DND-41 (cell line): ENCODE measurements around the gene NUPR1.

Source experiments
- ATAC-seq: fragments of 200-7000 bp; cut with Tn5 transposase; 3 replicates; pipeline ENCODE4 v1.9.1; 2021; ENCODE audit warnings: low read depth; ENCODE audit not compliant: insufficient read depth
- DNase-seq: peaks from one replicate; pipeline ENCODE4 v3.0.0-alpha.2; 2020
- H2AFZ ChIP-seq: 2 replicates; pipeline ENCODE4 v1.6.0; 2012; ENCODE audit warnings: low read depth, low read length
- H3K27ac ChIP-seq: 2 replicates; pipeline ENCODE4 v1.5.1; 2012; ENCODE audit warnings: low read length, inconsistent platforms
- H3K27me3 ChIP-seq: fragments of 200-600 bp; sonication (generic); 2 replicates; pipeline ENCODE4 v1.6.0; 2012; ENCODE audit warnings: low read length, mild to moderate bottlenecking, inconsistent platforms; ENCODE audit not compliant: insufficient read depth, poor library complexity
- H3K36me3 ChIP-seq: 2 replicates; pipeline ENCODE4 v1.5.1; 2012; ENCODE audit warnings: low read length, inconsistent platforms; ENCODE audit not compliant: insufficient read depth
- H3K4me1 ChIP-seq: 2 replicates; pipeline ENCODE4 v1.5.1; 2012; ENCODE audit warnings: mild to moderate bottlenecking, low read length; ENCODE audit not compliant: insufficient read depth
- H3K4me2 ChIP-seq: 2 replicates; pipeline ENCODE4 v1.6.0; 2012; ENCODE audit warnings: mild to moderate bottlenecking, moderate library complexity, low read length, inconsistent platforms; ENCODE audit not compliant: insufficient read depth
- H3K4me3 ChIP-seq, 2 experiments: fragments of 200-600 bp in 1 of 2; shearing (Covaris generic) in 1 of 2; 2 replicates each; pipeline ENCODE4 v1.5.1; 2012 to 2016; ENCODE audit warnings: inconsistent platforms in 2 of 2, low read length in 2 of 2, mild to moderate bottlenecking in 2 of 2, low read depth in 1 of 2, moderate library complexity in 1 of 2
- H3K79me2 ChIP-seq: 2 replicates; pipeline ENCODE4 v1.6.0; 2012; ENCODE audit warnings: low read length, inconsistent platforms; ENCODE audit not compliant: insufficient read depth
- H3K9ac ChIP-seq: 2 replicates; pipeline ENCODE4 v1.6.0; 2012; ENCODE audit warnings: low read depth, mild to moderate bottlenecking, inconsistent platforms, low read length, moderate library complexity
- H3K9me3 ChIP-seq: 2 replicates; pipeline ENCODE4 v1.5.1; 2012; ENCODE audit warnings: low read length, moderate library complexity, mild to moderate bottlenecking, inconsistent platforms; ENCODE audit not compliant: insufficient read depth, severe bottlenecking
- H4K20me1 ChIP-seq: 2 replicates; pipeline ENCODE4 v1.6.0; 2012; ENCODE audit warnings: low read length; ENCODE audit not compliant: insufficient read depth
- EZH2 ChIP-seq: IDR thresholded peaks from 3 replicates; pipeline ENCODE4 v1.6.1; 2012; ENCODE audit warnings: borderline replicate concordance, low read depth, mild to moderate bottlenecking, moderate library complexity, low read length, inconsistent platforms; ENCODE audit not compliant: severe bottlenecking
- TF ChIP-seq, protein P1 (sequence below): IDR thresholded peaks from 2 replicates; pipeline ENCODE4 v1.5.1; 2012; ENCODE audit warnings: borderline replicate concordance, low read length, moderate library complexity, mild to moderate bottlenecking; ENCODE audit not compliant: poor library complexity, severe bottlenecking; ENCODE audit errors: extremely low read depth

Gene NUPR1

DNA sequence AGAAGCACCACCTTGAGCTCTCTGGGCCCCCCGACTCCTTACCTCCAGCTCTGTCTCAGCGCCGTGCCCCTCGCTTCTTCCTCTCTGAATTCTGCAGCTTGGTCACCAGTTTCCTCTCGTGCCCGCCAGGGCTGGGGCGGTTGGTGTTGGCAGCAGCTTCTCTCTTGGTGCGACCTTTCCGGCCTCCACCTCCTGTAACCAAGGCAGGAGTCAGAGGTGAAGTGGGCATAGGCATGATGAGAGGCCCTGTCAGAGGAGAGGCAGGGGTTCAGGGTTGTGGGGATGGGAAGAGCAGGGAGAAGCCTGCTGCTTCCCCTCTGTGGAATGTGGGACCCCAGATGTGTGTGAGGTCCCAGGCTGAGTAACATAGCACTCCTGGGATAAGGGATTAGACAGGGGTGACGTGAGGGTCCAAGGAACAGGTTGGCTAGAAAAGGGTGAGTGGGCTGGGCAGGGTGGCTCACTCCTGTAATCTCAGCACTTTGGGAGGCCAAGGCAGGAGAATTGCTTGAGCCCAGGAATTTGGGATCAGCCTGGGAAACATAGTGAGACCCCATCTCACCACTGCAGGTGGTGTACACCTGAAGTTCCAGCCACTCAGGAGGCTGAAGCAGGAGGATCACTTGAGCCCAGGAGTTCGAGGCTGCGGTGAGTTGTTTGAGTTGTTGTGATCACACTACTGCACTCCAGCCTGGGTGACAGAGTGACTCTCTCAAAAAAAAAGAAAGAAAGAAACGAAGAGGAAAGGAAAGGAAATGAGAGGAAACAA is 626 bp downstream of the NUPR1 start:
- Histone ChIP-seq H3K79me2 (no peaks in the 10 kb centered on the region), H3K9me3 (no peaks in the 10 kb centered on the region), H3K4me2 (no peak overlapping the region), H3K36me3 (no peaks in the 10 kb centered on the region), H3K27me3 (no peaks in the 10 kb centered on the region), H3K27ac (no peak overlapping the region), H3K4me1 (no peaks in the 10 kb centered on the region), H2AFZ (no peak overlapping the region), H3K4me3 (no peak overlapping the region), H4K20me1 (no peaks in the 10 kb centered on the region), H3K9ac (no peak overlapping the region)
- DNase-seq (no peak), ATAC-seq (no peak)
- TF ChIP-seq, protein P1, sequence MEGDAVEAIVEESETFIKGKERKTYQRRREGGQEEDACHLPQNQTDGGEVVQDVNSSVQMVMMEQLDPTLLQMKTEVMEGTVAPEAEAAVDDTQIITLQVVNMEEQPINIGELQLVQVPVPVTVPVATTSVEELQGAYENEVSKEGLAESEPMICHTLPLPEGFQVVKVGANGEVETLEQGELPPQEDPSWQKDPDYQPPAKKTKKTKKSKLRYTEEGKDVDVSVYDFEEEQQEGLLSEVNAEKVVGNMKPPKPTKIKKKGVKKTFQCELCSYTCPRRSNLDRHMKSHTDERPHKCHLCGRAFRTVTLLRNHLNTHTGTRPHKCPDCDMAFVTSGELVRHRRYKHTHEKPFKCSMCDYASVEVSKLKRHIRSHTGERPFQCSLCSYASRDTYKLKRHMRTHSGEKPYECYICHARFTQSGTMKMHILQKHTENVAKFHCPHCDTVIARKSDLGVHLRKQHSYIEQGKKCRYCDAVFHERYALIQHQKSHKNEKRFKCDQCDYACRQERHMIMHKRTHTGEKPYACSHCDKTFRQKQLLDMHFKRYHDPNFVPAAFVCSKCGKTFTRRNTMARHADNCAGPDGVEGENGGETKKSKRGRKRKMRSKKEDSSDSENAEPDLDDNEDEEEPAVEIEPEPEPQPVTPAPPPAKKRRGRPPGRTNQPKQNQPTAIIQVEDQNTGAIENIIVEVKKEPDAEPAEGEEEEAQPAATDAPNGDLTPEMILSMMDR = no peak
- no peak for TF ChIP-seq EZH2

DNA sequence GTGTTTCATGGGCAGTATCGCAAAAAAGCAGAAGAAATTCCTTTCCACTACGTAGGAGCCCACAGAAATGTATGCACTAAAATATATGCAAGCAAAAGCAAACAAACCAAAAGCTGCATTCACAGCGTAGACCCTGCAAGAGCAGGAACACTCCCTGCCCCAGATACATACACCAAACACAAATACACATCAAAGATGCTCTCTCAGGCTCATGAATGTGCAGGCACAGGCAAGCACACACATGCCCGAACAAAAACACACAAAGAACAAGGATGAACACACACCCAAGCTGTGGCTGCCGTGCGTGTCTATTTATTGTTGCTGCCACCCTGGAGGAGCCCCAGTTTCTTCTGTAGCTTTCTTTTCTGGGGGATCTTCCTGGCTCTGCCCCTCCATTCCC is 1.7 kb downstream of the NUPR1 start:
- no peaks in the 10 kb centered on the region for H3K4me1 ChIP-seq

DNA sequence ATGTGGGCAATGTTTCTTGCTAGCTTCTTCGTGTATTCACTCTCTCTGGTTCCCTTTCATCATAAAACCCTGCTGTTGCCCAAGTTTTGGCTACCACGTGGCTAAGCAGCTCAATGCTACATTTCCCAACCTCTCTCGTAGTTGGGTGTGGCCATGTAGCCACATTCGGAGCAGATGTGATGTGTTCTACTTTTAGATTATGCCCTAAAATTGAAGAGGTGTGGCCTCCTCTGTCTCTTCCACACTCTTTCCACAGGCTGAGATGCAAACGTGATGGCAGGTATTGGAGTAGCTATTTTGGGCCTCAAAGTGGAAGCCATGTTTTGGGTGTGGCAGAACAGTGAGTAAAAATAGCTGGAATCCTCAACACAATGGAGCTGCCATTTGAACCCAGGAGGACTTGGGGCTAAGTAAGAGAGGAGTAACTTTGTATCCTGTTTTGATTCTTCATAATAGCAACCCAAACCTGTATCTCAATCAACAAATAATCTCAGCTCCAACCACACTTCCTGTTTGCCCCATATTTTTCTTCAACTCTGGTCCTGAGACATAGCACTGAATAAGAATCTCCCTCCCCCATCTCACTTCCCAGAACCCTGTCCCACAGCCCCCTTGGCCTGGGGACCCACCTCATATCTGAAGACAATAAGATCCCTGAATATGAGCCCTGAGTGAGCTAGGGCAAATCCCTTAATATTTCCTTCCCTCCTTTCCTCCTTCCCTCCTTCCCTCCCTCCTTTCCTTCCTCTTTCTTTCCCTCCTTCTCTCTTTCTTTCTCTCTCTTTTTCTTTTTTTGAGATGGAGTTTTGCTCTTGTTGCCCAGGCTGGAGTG is 4.0 kb downstream of the NUPR1 start:
- Histone ChIP-seq H3K27ac (no peak overlapping the region), H3K79me2 (no peaks in the 10 kb centered on the region), H3K4me2 (no peak overlapping the region), H3K4me1 (no peaks in the 10 kb centered on the region), H2AFZ (no peak overlapping the region), H3K36me3 (no peaks in the 10 kb centered on the region), H3K27me3 (no peaks in the 10 kb centered on the region), H3K9ac (no peak overlapping the region), H3K4me3 (no peak overlapping the region), H3K9me3 (no peaks in the 10 kb centered on the region), H4K20me1 (no peaks in the 10 kb centered on the region)
- TF ChIP-seq EZH2 = no peak
- TF ChIP-seq, protein P1 = no peak
- no peak for DNase-seq
- no peak for ATAC-seq

More for the DNA sequence above, 1.7 kb downstream of the NUPR1 start:
- Histone ChIP-seq H3K36me3 (no peaks in the 10 kb centered on the region), H4K20me1 (no peaks in the 10 kb centered on the region), H3K27me3 (no peaks in the 10 kb centered on the region), H3K4me3 (no peak overlapping the region), H3K9me3 (no peaks in the 10 kb centered on the region), H2AFZ (no peak overlapping the region), H3K27ac (no peak overlapping the region), H3K9ac (no peak overlapping the region), H3K4me2 (no peak overlapping the region), H3K79me2 (no peaks in the 10 kb centered on the region)
- no peak for ATAC-seq
- TF ChIP-seq, protein P1 = no peak
- TF ChIP-seq EZH2 = no peak
- DNase-seq = no peak
